ENCODE measurements around the gene FAM53B. TPM values are rescaled to one million over a fixed set of nuclear protein-coding genes. Genes with fewer than 3 reads are reported as not detected.
A peak's percentile ranks its signal among the peaks of the same experiment; 100 is the strongest.

Gene FAM53B
- total and polyA plus RNA-seq, 2 experiments from 2014 or later: 2.1 to 10.1 TPM

DNA sequence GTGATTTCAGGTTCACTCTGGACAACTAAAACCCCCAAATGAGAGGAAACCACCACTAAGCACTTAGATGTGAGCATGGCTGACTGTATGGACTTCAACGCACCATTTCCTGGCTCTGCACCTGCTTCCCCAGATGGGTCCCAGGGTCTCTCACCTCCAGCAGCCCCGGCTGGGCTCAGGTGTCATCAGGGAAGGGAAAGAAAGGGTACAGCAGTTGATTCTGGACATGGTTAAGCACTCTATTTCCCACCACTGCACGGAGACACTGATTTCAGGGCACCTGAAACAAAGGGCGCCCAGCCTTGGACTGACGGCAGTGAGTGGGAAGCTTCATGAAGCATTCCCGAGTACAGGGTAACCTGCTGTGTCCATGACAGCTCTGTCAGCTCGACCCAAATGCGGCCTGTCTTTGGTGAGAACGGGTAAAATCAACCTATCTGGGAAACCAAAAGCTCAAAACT lies 19.0 kb downstream of the FAM53B start:
- TF ChIP-seq EZH2 (IDR thresholded peaks at IDR 0.05; ENCODE audit: insufficient read depth, poor library complexity, severe bottlenecking) (no peak), EZH2phosphoT487 (IDR thresholded peaks at IDR 0.05; ENCODE audit: insufficient read depth, low read depth) (no peak)
- H3K27ac ChIP-seq: no peak overlapping the region
- no peaks in the 10 kb centered on the region for H3K36me3 ChIP-seq (ENCODE audit: low read depth)
- H3K4me1 ChIP-seq (ENCODE audit: insufficient read depth): peaks cover 25% of the 10 kb centered on the region
- 93 to 98% methylated on average over 9 of the region's 9 CpGs for WGBS, 2 experiments (ENCODE audit: low coverage in 1 of 2, low lambda C conversion rate in 2 of 2, missing lambda C conversion rate in 2 of 2)
- no peaks in the 10 kb centered on the region for H4K20me1 ChIP-seq (ENCODE audit: insufficient read depth)
- in situ Hi-C loops (cut with MboI): no loop called here
- H2AFZ ChIP-seq: no peak overlapping the region
- H3K4me2 ChIP-seq (ENCODE audit: unreplicated experiment): no peak overlapping the region
- DNase-seq: no peak
- H3K9me3 ChIP-seq (ENCODE audit: low read depth): no peaks in the 10 kb centered on the region
- H3F3A ChIP-seq (ENCODE audit: insufficient read depth): peaks cover 23% of the 10 kb centered on the region
- peaks cover 15% of the 10 kb centered on the region for H3K79me2 ChIP-seq (ENCODE audit: insufficient read depth)
- no peaks in the 10 kb centered on the region for H3K27me3 ChIP-seq (replicated peaks; ENCODE audit: insufficient read depth)
- H3K9me2 ChIP-seq (ENCODE audit: insufficient read depth): no peaks in the 10 kb centered on the region
- no peak overlapping the region for H3K4me3 ChIP-seq
- H3K9ac ChIP-seq: no peak overlapping the region

DNA sequence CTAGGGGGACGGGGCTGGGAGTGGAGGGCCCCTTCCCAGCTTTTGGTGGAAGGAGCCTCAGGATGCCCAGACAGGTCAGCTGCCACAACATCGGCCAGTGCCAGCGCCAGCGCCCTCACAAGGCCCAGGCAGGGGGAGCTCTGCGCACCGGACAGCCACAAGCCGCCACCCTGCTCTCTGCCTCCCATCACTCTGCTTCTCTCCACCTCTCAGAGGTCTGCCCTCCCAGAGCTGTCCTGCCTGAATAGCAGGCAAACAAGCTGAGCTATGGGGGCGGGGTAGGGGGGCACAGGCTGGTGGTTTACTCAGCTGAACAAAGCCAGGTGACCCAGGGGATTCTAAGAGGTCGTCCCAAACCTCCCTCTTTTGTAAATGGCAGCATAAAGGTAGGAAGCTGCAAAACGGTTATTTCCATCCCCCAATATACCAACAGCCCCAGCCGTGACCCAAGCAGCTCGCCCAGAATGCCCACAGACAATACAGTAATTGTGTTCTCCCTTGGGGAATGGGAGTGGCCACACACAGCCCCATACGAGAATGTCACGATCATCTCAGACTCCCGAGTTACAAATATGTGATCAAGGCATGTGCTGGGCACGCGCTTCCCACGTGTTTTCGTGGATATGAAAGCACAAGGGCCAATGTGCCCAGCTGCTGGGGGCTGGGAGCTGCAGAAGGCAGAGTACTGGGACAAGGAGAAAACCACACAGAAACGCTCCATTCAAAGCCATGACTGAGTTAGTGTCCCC lies 19.7 kb downstream of the FAM53B start:
- Histone ChIP-seq H3K4me1 (ENCODE audit: insufficient read depth) (peaks cover 25% of the 10 kb centered on the region), H3K79me2 (ENCODE audit: insufficient read depth) (peaks cover 17% of the 10 kb centered on the region), H3K9me2 (ENCODE audit: insufficient read depth) (no peaks in the 10 kb centered on the region), H3K27ac (no peak overlapping the region), H3K9ac (no peak overlapping the region), H4K20me1 (ENCODE audit: insufficient read depth) (no peaks in the 10 kb centered on the region), H3K27me3 (replicated peaks; ENCODE audit: insufficient read depth) (no peaks in the 10 kb centered on the region), H3K4me2 (ENCODE audit: unreplicated experiment) (no peak overlapping the region), H3K9me3 (ENCODE audit: low read depth) (no peaks in the 10 kb centered on the region), H2AFZ (no peak overlapping the region), H3K4me3 (no peak overlapping the region), H3K36me3 (ENCODE audit: low read depth) (no peaks in the 10 kb centered on the region), H3F3A (ENCODE audit: insufficient read depth) (peaks cover 23% of the 10 kb centered on the region)
- WGBS, 2 experiments (ENCODE audit: low coverage in 1 of 2, low lambda C conversion rate in 2 of 2, missing lambda C conversion rate in 2 of 2): 74 to 77% methylated on average over 20 of the region's 20 CpGs
- in situ Hi-C loops (cut with MboI): no loop called here
- no peak for TF ChIP-seq EZH2 (IDR thresholded peaks at IDR 0.05; ENCODE audit: insufficient read depth, poor library complexity, severe bottlenecking)
- no peak for TF ChIP-seq EZH2phosphoT487 (IDR thresholded peaks at IDR 0.05; ENCODE audit: insufficient read depth, low read depth)
- DNase-seq: no peak

DNA sequence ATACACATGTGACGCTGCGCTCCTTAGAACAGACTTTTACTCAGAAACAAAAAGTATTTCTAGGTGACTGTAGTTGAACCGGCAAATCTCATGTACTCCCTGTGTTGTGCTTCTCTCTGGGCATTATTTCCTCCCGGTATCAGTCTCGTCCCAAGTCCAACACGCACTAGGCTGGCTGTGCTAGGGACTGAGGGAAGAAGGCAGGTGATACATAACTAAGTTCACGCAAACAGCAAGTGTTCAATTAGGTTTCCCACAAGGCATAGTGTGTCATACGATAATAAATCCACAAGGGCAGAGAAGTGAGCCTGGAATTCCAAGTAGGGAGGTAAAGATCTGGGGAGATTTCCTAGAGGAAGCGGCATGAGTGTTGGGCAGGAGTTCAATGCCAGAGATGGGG lies 20.4 kb downstream of the FAM53B start:
- in situ Hi-C loops (cut with MboI): no loop called here
- no peak overlapping the region for H3K4me3 ChIP-seq
- 52 to 59% methylated on average over 9 of the region's 9 CpGs for WGBS, 2 experiments (ENCODE audit: low coverage in 1 of 2, low lambda C conversion rate in 2 of 2, missing lambda C conversion rate in 2 of 2)
- peak overlapping the region; percentile 52 for H3K9ac ChIP-seq
- no peaks in the 10 kb centered on the region for H3K27me3 ChIP-seq (replicated peaks; ENCODE audit: insufficient read depth)
- H3F3A ChIP-seq (ENCODE audit: insufficient read depth): peaks cover 16% of the 10 kb centered on the region
- TF ChIP-seq EZH2phosphoT487 (IDR thresholded peaks at IDR 0.05; ENCODE audit: insufficient read depth, low read depth) (no peak), EZH2 (IDR thresholded peaks at IDR 0.05; ENCODE audit: insufficient read depth, poor library complexity, severe bottlenecking) (no peak)
- peak overlapping the region; percentile 57; the same call in 1 of the 2 replicates for H3K27ac ChIP-seq
- H2AFZ ChIP-seq: peak overlapping the region; percentile 47; the same call in 1 of the 2 replicates
- peak overlapping the region; percentile 43 for H3K4me2 ChIP-seq (ENCODE audit: unreplicated experiment)
- H3K9me2 ChIP-seq (ENCODE audit: insufficient read depth): no peaks in the 10 kb centered on the region
- H3K9me3 ChIP-seq (ENCODE audit: low read depth): no peaks in the 10 kb centered on the region
- H3K36me3 ChIP-seq (ENCODE audit: low read depth): no peaks in the 10 kb centered on the region
- H3K79me2 ChIP-seq (ENCODE audit: insufficient read depth): peaks cover 17% of the 10 kb centered on the region; the same call in 1 of the 2 replicates
- H3K4me1 ChIP-seq (ENCODE audit: insufficient read depth): peaks cover 23% of the 10 kb centered on the region
- H4K20me1 ChIP-seq (ENCODE audit: insufficient read depth): no peaks in the 10 kb centered on the region
- DNase-seq: no peak

DNA sequence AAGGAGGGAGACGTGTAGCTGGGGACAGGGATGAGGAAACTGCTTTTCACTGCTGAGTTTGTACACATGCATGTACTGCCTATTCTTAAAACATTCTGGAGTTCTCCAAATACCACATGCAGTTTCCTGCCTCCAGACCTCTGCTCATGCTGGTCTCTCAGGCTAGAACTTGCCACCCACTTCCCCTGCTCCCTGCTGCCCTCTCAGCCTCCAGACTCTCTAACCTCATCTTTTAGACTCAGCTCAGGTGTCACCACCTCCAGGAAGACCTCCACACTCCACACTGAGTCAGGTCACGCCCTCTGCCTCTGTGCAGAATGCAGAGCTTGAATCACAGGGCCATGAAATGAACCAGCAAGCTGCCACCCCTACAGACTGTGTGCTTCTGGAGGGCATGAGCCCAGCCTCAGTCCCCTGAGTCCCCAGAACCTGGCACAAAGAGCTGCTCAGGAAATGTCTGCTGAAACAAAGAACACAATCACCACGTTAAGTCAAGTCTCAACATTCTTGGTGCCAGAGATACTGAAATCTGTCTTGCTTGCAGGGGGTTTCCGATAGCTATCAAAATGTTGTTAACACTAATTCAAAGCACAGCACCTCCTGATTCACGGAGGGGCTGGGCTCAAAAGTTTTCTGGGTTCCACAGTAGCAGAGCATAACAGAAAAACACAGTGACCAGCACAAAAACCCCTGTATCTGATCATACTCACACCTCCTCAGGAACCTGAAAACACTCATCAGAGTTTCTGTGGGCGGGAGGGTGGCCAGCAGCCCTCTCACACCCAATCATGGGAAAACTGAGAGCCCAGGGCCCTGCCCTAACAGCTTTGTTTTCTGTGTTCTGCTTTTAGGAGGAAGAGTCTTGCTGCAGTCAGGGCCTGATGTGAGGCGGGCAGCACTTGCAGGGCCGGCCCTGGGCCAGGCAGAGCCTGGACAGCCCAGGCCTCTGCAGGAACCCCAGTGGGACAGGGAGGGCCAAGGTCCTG lies 21.1 kb downstream of the FAM53B start:
- Histone ChIP-seq H3K79me2 (ENCODE audit: insufficient read depth) (peaks cover 17% of the 10 kb centered on the region; the same call in 1 of the 2 replicates), H2AFZ (peak overlapping the region; percentile 47), H3K4me3 (no peak overlapping the region), H3K9me3 (ENCODE audit: low read depth) (no peaks in the 10 kb centered on the region), H3K27me3 (replicated peaks; ENCODE audit: insufficient read depth) (no peaks in the 10 kb centered on the region), H3F3A (ENCODE audit: insufficient read depth) (peaks cover 10% of the 10 kb centered on the region; the same call in 1 of the 2 replicates), H3K4me2 (ENCODE audit: unreplicated experiment) (peak overlapping the region; percentile 43), H3K9ac (peak overlapping the region; percentile 52), H3K36me3 (ENCODE audit: low read depth) (no peaks in the 10 kb centered on the region), H4K20me1 (ENCODE audit: insufficient read depth) (no peaks in the 10 kb centered on the region), H3K4me1 (ENCODE audit: insufficient read depth) (peaks cover 16% of the 10 kb centered on the region), H3K27ac (peak overlapping the region; percentile 57), H3K9me2 (ENCODE audit: insufficient read depth) (no peaks in the 10 kb centered on the region)
- 32 to 39% methylated on average over 8 of the region's 8 CpGs for WGBS, 2 experiments (ENCODE audit: low coverage in 1 of 2, low lambda C conversion rate in 2 of 2, missing lambda C conversion rate in 2 of 2)
- DNase-seq: peak; percentile 73
- TF ChIP-seq EZH2 (IDR thresholded peaks at IDR 0.05; ENCODE audit: insufficient read depth, poor library complexity, severe bottlenecking): no peak
- TF ChIP-seq EZH2phosphoT487 (IDR thresholded peaks at IDR 0.05; ENCODE audit: insufficient read depth, low read depth): no peak
- in situ Hi-C loops (cut with MboI): no loop called here
